Mesendoderm (in vitro differentiated cells): Measurements from ENCODE around the gene KNCN.

Experiments used
- DNase-seq: peaks from one replicate; pipeline ENCODE4 v3.0.0; 2013
- H2AK5ac ChIP-seq: 2 replicates; pipeline ENCODE4 v1.6.1; 2013; ENCODE audit warnings: low read length, inconsistent platforms
- H2BK120ac ChIP-seq: 2 replicates; pipeline ENCODE4 v1.6.1; 2013; ENCODE audit warnings: low read depth, mild to moderate bottlenecking, low read length, moderate library complexity, mixed read lengths
- H2BK15ac ChIP-seq: replicated peaks from 2 replicates; pipeline ENCODE4 v1.6.1; 2013; ENCODE audit warnings: low read depth, mild to moderate bottlenecking, moderate library complexity
- H2BK5ac ChIP-seq: 2 replicates; pipeline ENCODE4 v1.6.1; 2013; ENCODE audit warnings: low read length, inconsistent platforms
- H3K18ac ChIP-seq: 2 replicates; pipeline ENCODE4 v1.6.1; 2013; ENCODE audit warnings: mild to moderate bottlenecking, low read length, mixed read lengths
- H3K23ac ChIP-seq: one replicate; pipeline ENCODE4 v1.6.1; 2013; ENCODE audit warnings: low read length
- H3K27ac ChIP-seq: 2 replicates; pipeline ENCODE4 v1.5.1; 2013; ENCODE audit warnings: low read depth, mild to moderate bottlenecking, inconsistent platforms, low read length, moderate library complexity
- H3K27me3 ChIP-seq: 2 replicates; pipeline ENCODE4 v1.6.1; 2013; ENCODE audit warnings: low read length, control low read depth, mild to moderate bottlenecking, inconsistent platforms; ENCODE audit not compliant: insufficient read depth, poor library complexity
- H3K36me3 ChIP-seq: 2 replicates; pipeline ENCODE4 v1.6.1; 2013; ENCODE audit warnings: low read length, inconsistent platforms; ENCODE audit not compliant: control insufficient read depth, insufficient read depth
- H3K4ac ChIP-seq: one replicate; pipeline ENCODE4 v1.6.1; 2013; ENCODE audit warnings: low read depth, mild to moderate bottlenecking, low read length, moderate library complexity
- H3K4me1 ChIP-seq: 2 replicates; pipeline ENCODE4 v1.6.1; 2013; ENCODE audit warnings: low read depth, low read length, inconsistent platforms; ENCODE audit not compliant: control insufficient read depth
- H3K4me2 ChIP-seq: 2 replicates; pipeline ENCODE4 v1.6.1; 2013; ENCODE audit warnings: low read length
- H3K4me3 ChIP-seq: 2 replicates; pipeline ENCODE4 v1.5.1; 2013; ENCODE audit warnings: mild to moderate bottlenecking, low read length
- H3K56ac ChIP-seq: one replicate; pipeline ENCODE4 v1.6.1; 2013; ENCODE audit warnings: low read length
- H3K79me1 ChIP-seq: 2 replicates; pipeline ENCODE4 v1.6.1; 2013; ENCODE audit warnings: low read length, inconsistent platforms
- H3K79me2 ChIP-seq: 2 replicates; pipeline ENCODE4 v1.6.1; 2013; ENCODE audit warnings: mild to moderate bottlenecking, low read length; ENCODE audit not compliant: control insufficient read depth, insufficient read depth
- H3K9ac ChIP-seq: 2 replicates; pipeline ENCODE4 v1.6.1; 2013; ENCODE audit warnings: low read length, inconsistent platforms
- H4K5ac ChIP-seq: one replicate; pipeline ENCODE4 v1.6.1; 2013; ENCODE audit warnings: low read length
- H4K8ac ChIP-seq: one replicate; pipeline ENCODE4 v1.6.1; 2013; ENCODE audit warnings: low read depth, mild to moderate bottlenecking, control low read depth, low read length, moderate library complexity
- WGBS: extraction: QIAGEN DNeasy Blood & Tissue Kit; methylation state at CpG from one replicate; pipeline ENCODE4 v1.1.7; 2013; ENCODE audit warnings: low lambda C conversion rate, missing lambda C conversion rate; ENCODE audit not compliant: insufficient coverage; ENCODE audit errors: extremely low coverage; 5-methylcytosine and 5-hydroxymethylcytosine counted together

Gene KNCN

GRCh38 chr1:46568461-46568891 lies 17.0 kb upstream of the KNCN start:
- Histone ChIP-seq H3K36me3 (no peaks in the 10 kb centered on the region), H4K5ac (no peak overlapping the region), H3K18ac (no peak overlapping the region), H3K4me1 (no peaks in the 10 kb centered on the region), H3K56ac (no peak overlapping the region), H3K27me3 (no peaks in the 10 kb centered on the region), H3K79me2 (no peaks in the 10 kb centered on the region), H3K9ac (no peak overlapping the region), H4K8ac (no peak overlapping the region), H2BK120ac (no peak overlapping the region), H3K23ac (no peak overlapping the region), H2BK5ac (no peak overlapping the region), H2BK15ac (no peak overlapping the region), H3K4ac (no peak overlapping the region), H3K4me3 (no peak overlapping the region), H3K79me1 (no peaks in the 10 kb centered on the region), H2AK5ac (no peak overlapping the region), H3K27ac (no peak overlapping the region), H3K4me2 (no peak overlapping the region)
- 100% methylated on average over 1 of the region's 6 CpGs for WGBS
- DNase-seq: no peak

GRCh38 chr1:46563341-46563740 lies 11.9 kb upstream of the KNCN start:
- H2BK15ac ChIP-seq: no peak overlapping the region
- H2AK5ac ChIP-seq: no peak overlapping the region
- H3K4me3 ChIP-seq: no peak overlapping the region
- no peak for DNase-seq
- no peak overlapping the region for H3K56ac ChIP-seq
- H3K4ac ChIP-seq: no peak overlapping the region
- H3K36me3 ChIP-seq: no peaks in the 10 kb centered on the region
- no peaks in the 10 kb centered on the region for H3K79me2 ChIP-seq
- no peak overlapping the region for H3K18ac ChIP-seq
- no peak overlapping the region for H3K4me2 ChIP-seq
- no peak overlapping the region for H3K27ac ChIP-seq
- H4K8ac ChIP-seq: no peak overlapping the region
- H3K79me1 ChIP-seq: no peaks in the 10 kb centered on the region
- no peak overlapping the region for H3K9ac ChIP-seq
- no peak overlapping the region for H4K5ac ChIP-seq
- H2BK120ac ChIP-seq: no peak overlapping the region
- H3K23ac ChIP-seq: no peak overlapping the region
- H3K4me1 ChIP-seq: no peaks in the 10 kb centered on the region
- H3K27me3 ChIP-seq: no peaks in the 10 kb centered on the region
- H2BK5ac ChIP-seq: no peak overlapping the region
- no CpG with 5 or more reads among the region's 4 CpGs for WGBS

GRCh38 chr1:46562498-46562897 lies 11.1 kb upstream of the KNCN start:
- H3K56ac ChIP-seq: no peak overlapping the region
- no peak overlapping the region for H2BK5ac ChIP-seq
- no peak overlapping the region for H4K5ac ChIP-seq
- no peak overlapping the region for H2BK15ac ChIP-seq
- WGBS: no CpG with 5 or more reads among the region's 15 CpGs
- no peak overlapping the region for H3K18ac ChIP-seq
- no peak overlapping the region for H3K4me3 ChIP-seq
- no peaks in the 10 kb centered on the region for H3K4me1 ChIP-seq
- H3K9ac ChIP-seq: no peak overlapping the region
- no peak overlapping the region for H2BK120ac ChIP-seq
- no peak overlapping the region for H3K23ac ChIP-seq
- no peak overlapping the region for H3K4me2 ChIP-seq
- H3K27ac ChIP-seq: no peak overlapping the region
- H3K27me3 ChIP-seq: no peaks in the 10 kb centered on the region
- H2AK5ac ChIP-seq: no peak overlapping the region
- H3K79me1 ChIP-seq: no peaks in the 10 kb centered on the region
- H3K36me3 ChIP-seq: no peaks in the 10 kb centered on the region
- H3K4ac ChIP-seq: no peak overlapping the region
- H4K8ac ChIP-seq: no peak overlapping the region
- no peaks in the 10 kb centered on the region for H3K79me2 ChIP-seq
- no peak for DNase-seq

GRCh38 chr1:46558966-46559365 lies 7.5 kb upstream of the KNCN start:
- no peak overlapping the region for H3K4me3 ChIP-seq
- no peak overlapping the region for H3K4ac ChIP-seq
- no peak overlapping the region for H3K27ac ChIP-seq
- no CpG with 5 or more reads among the region's 8 CpGs for WGBS
- H4K8ac ChIP-seq: no peak overlapping the region
- H3K18ac ChIP-seq: no peak overlapping the region
- no peaks in the 10 kb centered on the region for H3K36me3 ChIP-seq
- H2BK15ac ChIP-seq: no peak overlapping the region
- H2BK120ac ChIP-seq: no peak overlapping the region
- no peak for DNase-seq
- no peaks in the 10 kb centered on the region for H3K4me1 ChIP-seq
- H3K23ac ChIP-seq: no peak overlapping the region
- H3K9ac ChIP-seq: no peak overlapping the region
- no peak overlapping the region for H4K5ac ChIP-seq
- no peak overlapping the region for H2AK5ac ChIP-seq
- H2BK5ac ChIP-seq: no peak overlapping the region
- H3K4me2 ChIP-seq: no peak overlapping the region
- no peaks in the 10 kb centered on the region for H3K27me3 ChIP-seq
- no peak overlapping the region for H3K56ac ChIP-seq
- no peaks in the 10 kb centered on the region for H3K79me2 ChIP-seq
- H3K79me1 ChIP-seq: no peaks in the 10 kb centered on the region

GRCh38 chr1:46558141-46558963 lies 6.9 kb upstream of the KNCN start:
- Histone ChIP-seq H3K4me2 (no peak overlapping the region), H3K36me3 (no peaks in the 10 kb centered on the region), H4K8ac (no peak overlapping the region), H3K9ac (no peak overlapping the region), H3K79me2 (no peaks in the 10 kb centered on the region), H2BK15ac (no peak overlapping the region), H3K4me1 (no peaks in the 10 kb centered on the region), H3K4ac (no peak overlapping the region), H3K23ac (no peak overlapping the region), H4K5ac (no peak overlapping the region), H2BK5ac (no peak overlapping the region), H3K4me3 (no peak overlapping the region), H2BK120ac (no peak overlapping the region), H2AK5ac (no peak overlapping the region), H3K56ac (no peak overlapping the region), H3K27me3 (no peaks in the 10 kb centered on the region), H3K27ac (no peak overlapping the region), H3K18ac (no peak overlapping the region), H3K79me1 (no peaks in the 10 kb centered on the region)
- WGBS: no CpG with 5 or more reads among the region's 20 CpGs
- DNase-seq: no peak

GRCh38 chr1:46557403-46557802 lies 6.0 kb upstream of the KNCN start:
- Histone ChIP-seq H3K27ac (no peak overlapping the region), H3K4ac (no peak overlapping the region), H3K4me1 (no peaks in the 10 kb centered on the region), H3K79me2 (no peaks in the 10 kb centered on the region), H3K79me1 (no peaks in the 10 kb centered on the region), H3K27me3 (no peaks in the 10 kb centered on the region), H3K18ac (no peak overlapping the region), H3K23ac (no peak overlapping the region), H3K9ac (no peak overlapping the region), H2AK5ac (no peak overlapping the region), H3K4me3 (no peak overlapping the region), H4K8ac (no peak overlapping the region), H3K36me3 (no peaks in the 10 kb centered on the region), H4K5ac (no peak overlapping the region), H3K4me2 (no peak overlapping the region), H2BK5ac (no peak overlapping the region), H2BK15ac (no peak overlapping the region), H3K56ac (no peak overlapping the region), H2BK120ac (no peak overlapping the region)
- no peak for DNase-seq
- no CpG with 5 or more reads among the region's 5 CpGs for WGBS
